ENCODE measurements around the gene QSOX2.

Gene QSOX2

DNA sequence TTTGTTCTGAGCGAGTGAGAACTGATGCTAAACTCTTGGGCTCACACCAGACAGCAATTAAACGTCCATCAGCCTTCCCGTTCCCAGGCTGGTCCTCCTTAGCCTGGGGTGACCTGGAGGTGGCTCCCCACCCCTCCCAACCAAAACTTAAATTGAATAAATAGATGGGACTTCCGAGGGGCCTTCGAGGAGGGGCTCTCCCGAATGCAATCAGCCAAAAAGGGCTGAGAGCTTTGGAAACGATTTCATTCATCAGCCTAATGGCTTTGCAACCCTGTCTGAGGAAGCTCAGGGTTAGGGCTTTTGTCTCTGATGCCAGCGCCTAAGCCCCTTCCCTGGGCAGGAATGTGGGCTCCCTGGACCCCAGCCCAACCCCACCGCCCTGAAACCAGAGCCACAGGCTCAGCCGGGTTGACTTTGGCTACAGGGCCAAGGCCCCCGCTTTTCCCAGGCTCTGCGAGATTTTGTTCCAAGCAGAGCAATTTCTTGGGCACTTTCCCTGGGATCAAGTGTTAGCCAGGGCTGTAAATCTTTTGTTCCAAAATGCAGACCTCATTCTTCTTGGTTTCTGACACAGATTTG, 69.9 kb downstream of the QSOX2 start:
- H3K9me3 ChIP-seq (ENCODE audit: severe bottlenecking), result no peaks in the 10 kb centered on the region
- no peak overlapping the region for H3K4me3 ChIP-seq (ENCODE audit: low read depth, low read length)
- TF ChIP-seq, protein P1, sequence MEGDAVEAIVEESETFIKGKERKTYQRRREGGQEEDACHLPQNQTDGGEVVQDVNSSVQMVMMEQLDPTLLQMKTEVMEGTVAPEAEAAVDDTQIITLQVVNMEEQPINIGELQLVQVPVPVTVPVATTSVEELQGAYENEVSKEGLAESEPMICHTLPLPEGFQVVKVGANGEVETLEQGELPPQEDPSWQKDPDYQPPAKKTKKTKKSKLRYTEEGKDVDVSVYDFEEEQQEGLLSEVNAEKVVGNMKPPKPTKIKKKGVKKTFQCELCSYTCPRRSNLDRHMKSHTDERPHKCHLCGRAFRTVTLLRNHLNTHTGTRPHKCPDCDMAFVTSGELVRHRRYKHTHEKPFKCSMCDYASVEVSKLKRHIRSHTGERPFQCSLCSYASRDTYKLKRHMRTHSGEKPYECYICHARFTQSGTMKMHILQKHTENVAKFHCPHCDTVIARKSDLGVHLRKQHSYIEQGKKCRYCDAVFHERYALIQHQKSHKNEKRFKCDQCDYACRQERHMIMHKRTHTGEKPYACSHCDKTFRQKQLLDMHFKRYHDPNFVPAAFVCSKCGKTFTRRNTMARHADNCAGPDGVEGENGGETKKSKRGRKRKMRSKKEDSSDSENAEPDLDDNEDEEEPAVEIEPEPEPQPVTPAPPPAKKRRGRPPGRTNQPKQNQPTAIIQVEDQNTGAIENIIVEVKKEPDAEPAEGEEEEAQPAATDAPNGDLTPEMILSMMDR (IDR thresholded peaks at IDR 0.05; ENCODE audit: low read depth, low read length), result no peak
- H3K27ac ChIP-seq, result peak overlapping the region; percentile 96
- DNase-seq, result peak; percentile 88
- no peaks in the 10 kb centered on the region for H3K36me3 ChIP-seq
- no peaks in the 10 kb centered on the region for H3K27me3 ChIP-seq (ENCODE audit: insufficient read depth, low read depth, severe bottlenecking)

DNA sequence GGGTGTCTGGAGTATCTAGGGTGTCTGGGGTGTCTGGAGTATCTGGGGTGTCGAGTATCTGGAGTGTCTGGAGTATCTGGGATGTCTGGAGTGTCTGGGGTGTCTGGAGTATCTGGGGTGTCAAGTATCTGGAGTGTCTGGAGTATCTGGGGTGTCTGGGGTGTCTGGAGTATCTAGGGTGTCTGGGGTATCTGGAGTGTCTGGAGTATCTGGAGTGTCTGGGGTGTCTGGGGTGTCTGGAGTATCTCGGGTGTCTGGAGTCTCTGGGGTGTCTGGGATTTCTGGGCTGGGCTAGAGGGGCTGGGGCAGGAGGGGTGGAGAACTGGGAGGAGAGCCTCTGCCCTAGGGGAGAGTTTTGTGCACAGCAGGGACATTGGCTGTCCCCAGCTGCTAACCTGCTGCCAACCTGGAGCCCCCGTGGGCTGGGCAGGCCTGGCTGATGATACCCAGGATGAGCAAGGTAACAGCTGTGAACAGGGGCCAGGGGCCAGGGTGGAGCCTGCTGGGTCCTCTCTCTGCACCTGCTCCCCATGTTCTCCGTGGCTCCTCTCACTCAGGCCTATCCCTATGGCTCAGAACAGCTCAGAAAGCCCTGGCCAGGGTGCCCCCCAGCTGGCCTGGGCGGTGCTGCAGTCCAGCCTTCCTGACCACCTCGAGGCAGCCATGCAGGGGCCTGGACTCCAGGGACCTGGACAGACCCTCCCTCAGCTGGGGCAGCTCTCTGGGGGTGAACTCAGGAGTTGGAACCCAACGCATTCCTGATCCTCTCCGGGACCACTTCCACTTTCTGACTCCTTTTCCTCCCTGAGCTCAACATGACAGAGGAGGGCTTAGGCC, 70.6 kb downstream of the QSOX2 start:
- no peaks in the 10 kb centered on the region for H3K27me3 ChIP-seq (ENCODE audit: insufficient read depth, low read depth, severe bottlenecking)
- DNase-seq, result peak; percentile 75
- H3K9me3 ChIP-seq (ENCODE audit: severe bottlenecking), result no peaks in the 10 kb centered on the region
- peak overlapping the region; percentile 96 for H3K27ac ChIP-seq
- no peaks in the 10 kb centered on the region for H3K36me3 ChIP-seq
- no peak overlapping the region for H3K4me3 ChIP-seq (ENCODE audit: low read depth, low read length)
- TF ChIP-seq, protein P1 (IDR thresholded peaks at IDR 0.05; ENCODE audit: low read depth, low read length), result peak; percentile 62

DNA sequence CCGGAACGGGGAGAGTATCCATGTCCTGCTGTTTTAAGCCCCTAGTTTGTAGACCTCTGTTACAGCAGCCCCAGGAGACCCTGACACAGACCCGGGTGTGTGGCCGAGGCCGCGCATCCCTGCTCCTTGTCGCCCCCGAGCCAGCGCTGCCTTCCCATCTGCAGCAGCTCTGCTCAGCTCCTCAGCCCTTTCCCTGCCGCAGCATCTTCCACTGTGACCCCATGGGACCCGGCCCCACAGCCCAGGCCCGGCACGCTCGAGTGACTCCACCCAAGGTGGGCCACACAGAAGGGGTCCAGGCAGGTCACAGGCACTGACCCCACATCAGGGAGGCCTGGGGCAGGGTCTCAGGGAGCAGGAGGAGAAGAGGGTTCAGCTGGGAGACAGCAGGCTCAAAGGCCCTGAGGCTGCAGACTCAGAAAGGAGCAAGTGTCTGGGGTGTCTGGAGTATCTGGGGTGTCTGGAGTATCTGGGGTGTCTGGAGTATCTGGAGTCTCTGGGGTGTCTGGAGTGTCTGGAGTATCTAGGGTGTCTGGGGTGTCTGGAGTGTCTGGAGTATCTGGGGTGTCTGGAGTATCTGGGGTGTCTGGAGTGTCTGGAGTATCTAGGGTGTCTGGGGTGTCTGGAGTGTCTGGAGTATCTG, 71.8 kb downstream of the QSOX2 start:
- H3K9me3 ChIP-seq (ENCODE audit: severe bottlenecking), result no peaks in the 10 kb centered on the region
- no peaks in the 10 kb centered on the region for H3K27me3 ChIP-seq (ENCODE audit: insufficient read depth, low read depth, severe bottlenecking)
- TF ChIP-seq, protein P1 (IDR thresholded peaks at IDR 0.05; ENCODE audit: low read depth, low read length), result no peak

DNA sequence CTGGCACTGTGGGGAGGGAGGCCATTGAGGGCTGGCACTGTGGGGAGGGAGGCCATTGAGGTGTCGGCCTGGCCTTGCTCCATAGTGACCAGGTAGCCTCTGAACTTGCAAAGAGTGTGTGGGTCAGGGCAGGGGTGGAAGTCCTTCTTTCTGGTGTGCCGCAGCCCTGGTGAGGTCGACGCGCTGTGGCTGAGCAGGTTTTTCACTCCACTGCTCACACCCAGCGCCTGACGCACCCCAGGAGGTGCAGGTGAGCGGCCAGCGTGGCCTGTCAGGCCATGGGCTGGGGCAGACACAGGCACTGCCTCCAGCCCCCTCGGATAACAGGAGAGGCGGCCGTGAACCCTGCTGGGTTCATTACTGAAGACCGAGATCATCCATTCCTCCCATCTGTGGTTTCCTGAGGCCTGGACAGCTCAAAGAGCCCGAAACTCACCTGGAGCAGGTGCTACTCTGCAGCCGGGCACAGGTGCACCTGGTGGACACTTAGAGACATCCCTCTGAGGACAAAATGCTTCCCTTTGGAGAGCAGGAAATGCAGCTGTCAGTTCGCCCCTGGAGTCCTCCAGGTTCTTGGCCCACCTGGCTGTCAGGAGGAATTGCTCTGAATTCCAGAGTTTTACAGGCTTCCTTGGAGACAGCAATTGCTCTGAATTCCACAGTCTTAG, 73.1 kb downstream of the QSOX2 start:
- H3K9me3 ChIP-seq (ENCODE audit: severe bottlenecking), result no peaks in the 10 kb centered on the region
- no peak for DNase-seq
- TF ChIP-seq, protein P1 (IDR thresholded peaks at IDR 0.05; ENCODE audit: low read depth, low read length), result no peak
- no peaks in the 10 kb centered on the region for H3K36me3 ChIP-seq
- H3K4me3 ChIP-seq (ENCODE audit: low read depth, low read length), result no peak overlapping the region
- H3K27ac ChIP-seq, result peak overlapping the region; percentile 60
- no peaks in the 10 kb centered on the region for H3K27me3 ChIP-seq (ENCODE audit: insufficient read depth, low read depth, severe bottlenecking)

More for the DNA sequence above, 71.8 kb downstream of the QSOX2 start:
- peak; percentile 7 for DNase-seq
- H3K36me3 ChIP-seq, result no peaks in the 10 kb centered on the region
- H3K4me3 ChIP-seq (ENCODE audit: low read depth, low read length), result no peak overlapping the region
- H3K27ac ChIP-seq, result peak overlapping the region; percentile 59

DNA sequence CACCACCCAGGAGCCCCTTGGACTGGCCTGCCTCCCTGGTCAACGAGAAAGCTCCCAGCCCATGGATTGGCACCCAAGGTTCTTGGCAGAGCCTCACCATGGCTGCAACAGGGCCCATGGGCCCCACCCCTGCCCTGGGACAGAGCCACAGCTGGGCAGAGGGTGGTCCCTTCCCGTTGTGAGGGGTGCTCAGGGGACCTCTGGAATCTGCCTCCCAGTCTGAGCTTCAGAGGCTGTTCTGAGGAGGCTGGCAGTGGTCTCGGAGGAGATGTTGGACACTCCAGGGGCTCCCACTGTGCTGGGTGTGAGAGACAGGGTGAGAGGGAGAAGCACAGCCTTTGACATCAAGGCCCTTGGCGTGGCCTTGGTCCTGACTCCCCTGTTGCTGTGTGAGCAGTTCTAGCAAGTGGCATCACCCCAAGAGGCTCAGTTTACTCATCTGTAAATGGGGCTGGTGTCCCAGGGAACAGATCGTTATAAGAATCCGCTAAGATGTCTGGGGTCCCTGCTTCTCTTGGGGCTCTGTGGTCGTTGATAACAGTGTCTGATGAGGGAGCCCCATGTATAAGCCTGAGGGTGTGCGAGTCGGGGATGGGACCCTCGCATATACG, 73.7 kb downstream of the QSOX2 start:
- peak overlapping the region; percentile 60 for H3K27ac ChIP-seq
- H3K27me3 ChIP-seq (ENCODE audit: insufficient read depth, low read depth, severe bottlenecking), result no peaks in the 10 kb centered on the region
- TF ChIP-seq, protein P1 (IDR thresholded peaks at IDR 0.05; ENCODE audit: low read depth, low read length), result no peak
- no peak for DNase-seq
- no peak overlapping the region for H3K4me3 ChIP-seq (ENCODE audit: low read depth, low read length)
- no peaks in the 10 kb centered on the region for H3K9me3 ChIP-seq (ENCODE audit: severe bottlenecking)
- H3K36me3 ChIP-seq, result no peaks in the 10 kb centered on the region

All from WERI-Rb-1 (cell line).